Limb (tissue), 2 donors: ENCODE measurements around the gene MAGIX.

Source experiments
- DNase-seq, 2 donors: peaks; one replicate each; pipeline ENCODE4 v3.0.0-alpha.2; 2016; ENCODE audit errors: extremely low spot score in 2 of 2

MAGIX gene

DNA sequence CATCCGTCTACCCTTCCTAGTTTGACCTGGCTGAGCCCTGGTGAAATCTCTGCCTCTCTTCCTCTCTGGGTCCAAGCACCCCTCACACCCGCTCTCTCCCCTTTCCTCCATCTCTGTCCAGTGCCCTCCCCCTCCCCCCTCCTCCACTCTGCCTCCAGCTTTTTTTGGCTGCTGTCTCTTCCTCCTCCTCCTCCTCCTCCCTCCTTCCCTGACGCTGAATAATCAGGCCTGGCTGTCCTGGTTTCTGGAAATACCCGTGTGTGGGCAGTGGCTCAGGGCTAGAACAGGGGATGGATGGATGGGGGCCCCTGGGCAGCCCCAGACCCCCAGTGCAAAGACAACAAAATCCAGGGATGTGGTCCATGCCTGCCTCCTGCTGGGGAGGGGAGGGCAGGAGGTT is 42.2 kb downstream of the MAGIX start:
- no peak for DNase-seq

DNA sequence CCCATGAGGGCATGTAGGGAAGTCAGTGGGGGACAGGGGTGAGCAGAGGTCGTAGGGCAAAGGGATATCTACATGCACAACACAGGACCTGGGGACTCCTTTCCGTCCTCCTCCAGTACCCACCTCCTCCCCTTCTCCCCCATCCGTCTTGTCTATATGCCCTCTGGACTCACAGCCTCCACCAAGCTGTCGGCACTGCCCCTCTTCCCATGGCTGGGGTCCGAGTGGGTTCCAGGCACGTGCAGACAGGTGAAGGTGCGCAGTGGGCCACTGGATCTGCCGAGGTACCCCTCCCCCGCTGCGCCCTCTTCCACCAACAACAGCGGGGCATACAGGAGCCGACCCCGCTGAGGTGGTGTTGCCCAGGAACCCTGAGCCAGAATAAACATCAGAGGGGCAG is 42.9 kb downstream of the MAGIX start:
- no peak for DNase-seq

DNA sequence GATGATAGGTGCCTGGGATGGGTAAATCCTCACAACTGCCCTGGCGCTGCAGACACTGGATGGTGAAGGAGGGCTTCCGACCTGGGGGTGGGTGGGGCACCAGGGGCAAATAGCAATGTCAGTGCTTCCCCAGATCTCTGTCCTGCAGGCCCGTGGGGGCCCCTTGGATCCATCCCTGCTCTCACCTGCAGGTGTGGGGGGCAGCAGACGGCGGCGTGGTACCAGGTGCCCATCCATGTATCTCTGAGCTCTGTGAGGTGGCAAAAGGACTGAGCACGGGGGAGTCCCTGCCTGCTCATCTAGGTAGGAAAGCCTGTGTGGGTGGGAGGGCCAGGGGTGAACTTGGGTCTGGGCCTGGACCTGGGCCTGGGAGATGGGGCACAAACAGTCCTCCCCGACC is 44.0 kb downstream of the MAGIX start:
- no peak for DNase-seq

DNA sequence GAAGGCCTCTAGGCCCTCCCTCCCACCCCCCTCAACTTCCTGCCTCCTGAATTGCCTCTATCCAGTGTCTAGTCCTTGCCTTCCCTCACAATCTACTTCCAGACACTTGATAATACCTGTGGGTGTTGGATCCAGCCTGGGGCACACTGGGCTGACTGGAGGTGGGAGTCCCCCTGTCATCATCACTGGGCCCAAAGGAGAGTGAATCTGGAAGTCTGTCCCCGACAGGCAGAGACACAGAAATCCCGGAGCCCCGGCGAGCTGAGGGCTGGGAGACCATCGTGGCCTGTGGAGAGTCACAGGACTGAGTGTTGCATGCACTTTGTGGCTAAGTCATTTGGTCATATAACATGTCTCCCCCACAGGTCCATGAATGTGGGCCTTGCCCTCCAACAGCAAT is 45.8 kb downstream of the MAGIX start:
- no peak for DNase-seq

DNA sequence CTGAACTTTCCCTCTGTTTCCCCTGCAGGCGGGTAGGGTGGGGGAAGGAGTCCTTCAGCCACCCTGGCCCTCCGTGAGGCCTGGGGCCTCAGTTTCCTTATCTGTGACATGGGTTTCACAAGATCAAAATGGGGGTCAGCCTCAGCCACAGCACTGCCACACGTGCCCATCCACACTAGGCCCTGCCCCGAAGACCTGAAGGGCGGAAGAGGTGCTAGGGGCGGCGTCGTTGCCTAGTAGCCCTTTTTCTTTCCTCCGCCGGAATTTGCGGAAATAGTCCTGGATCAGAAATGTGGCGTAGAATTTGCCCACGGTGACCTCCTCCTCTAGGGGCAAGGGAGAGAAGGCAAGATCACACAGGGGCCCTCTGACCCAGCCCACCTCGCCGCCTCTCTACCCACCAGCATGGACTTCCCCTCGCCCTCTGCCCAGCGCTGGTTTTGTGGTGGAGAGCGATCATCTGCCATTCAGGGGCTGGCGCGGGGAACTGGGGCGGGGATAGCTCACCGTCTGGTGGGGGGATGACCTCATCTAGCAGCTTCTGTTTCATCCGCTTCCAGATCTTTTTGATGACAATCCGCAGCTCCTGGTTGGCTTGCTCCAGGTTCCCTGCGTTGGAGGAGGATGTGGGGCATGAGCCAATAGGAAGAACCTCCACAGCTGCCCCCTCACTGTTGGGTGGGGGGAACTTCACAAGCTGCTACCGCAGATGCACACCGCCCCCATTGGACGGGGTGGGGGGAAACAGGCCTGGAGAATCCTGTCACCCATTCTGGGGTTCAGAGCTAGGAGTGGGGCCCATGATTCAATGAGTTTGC is 47.1 kb downstream of the MAGIX start:
- no peak for DNase-seq

DNA sequence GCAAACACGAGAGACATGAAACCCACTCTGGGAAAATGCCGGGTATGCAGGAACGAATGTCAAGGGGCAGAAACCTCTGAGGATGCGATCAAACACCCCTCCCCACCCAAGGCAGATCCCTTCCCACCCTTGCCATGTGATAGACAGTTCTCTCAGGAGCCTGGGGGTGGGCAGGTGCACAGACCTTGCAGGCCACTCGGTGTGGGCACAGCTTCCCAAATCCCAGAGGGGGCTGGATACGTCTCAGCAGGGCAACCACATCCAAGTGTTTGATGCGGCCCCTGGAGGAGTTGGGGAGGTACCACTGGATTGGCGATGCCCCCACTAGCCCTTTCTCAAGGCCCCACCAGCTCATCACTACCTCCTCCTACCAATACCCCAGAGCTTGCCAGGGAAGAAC is 47.8 kb downstream of the MAGIX start:
- DNase-seq = no peak

DNA sequence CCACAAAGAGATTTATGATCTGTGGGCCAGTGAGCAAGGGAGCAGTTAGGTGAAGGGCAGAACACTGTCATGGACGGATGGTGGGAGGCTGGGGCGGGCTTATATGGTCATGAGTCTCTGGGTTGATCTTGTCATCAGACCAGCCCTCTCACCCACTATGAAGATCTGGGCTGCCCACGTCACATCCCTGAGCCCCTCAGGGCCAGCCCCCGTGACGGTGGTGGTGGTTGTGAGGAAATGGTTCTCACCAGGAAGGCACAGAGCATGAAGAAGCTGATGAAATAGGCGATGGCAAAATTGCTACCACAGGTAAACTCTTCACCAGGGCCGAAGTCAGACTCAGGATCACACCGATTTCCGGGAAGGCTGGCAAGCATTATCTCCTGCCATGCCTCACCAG is 48.5 kb downstream of the MAGIX start:
- no peak for DNase-seq

DNA sequence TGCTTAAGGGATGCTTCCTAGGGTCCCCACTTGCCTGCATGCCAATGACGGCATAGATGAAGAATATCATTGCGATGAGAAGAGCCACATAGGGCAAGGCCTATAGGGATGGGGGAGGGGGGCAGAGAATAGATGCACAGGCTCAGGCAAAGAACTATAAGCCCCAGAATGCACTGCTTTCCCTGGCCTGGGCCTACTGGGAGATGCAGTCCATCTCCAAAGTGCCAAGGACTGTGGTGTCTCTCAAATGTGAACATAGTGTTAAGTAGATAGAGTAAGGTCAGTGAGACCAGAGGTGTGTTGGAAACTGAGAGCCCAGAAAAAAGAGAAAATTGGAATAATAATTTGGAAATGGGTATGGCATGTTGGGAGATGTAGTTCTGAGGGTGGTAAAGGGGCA is 49.7 kb downstream of the MAGIX start:
- DNase-seq = no peak

DNA sequence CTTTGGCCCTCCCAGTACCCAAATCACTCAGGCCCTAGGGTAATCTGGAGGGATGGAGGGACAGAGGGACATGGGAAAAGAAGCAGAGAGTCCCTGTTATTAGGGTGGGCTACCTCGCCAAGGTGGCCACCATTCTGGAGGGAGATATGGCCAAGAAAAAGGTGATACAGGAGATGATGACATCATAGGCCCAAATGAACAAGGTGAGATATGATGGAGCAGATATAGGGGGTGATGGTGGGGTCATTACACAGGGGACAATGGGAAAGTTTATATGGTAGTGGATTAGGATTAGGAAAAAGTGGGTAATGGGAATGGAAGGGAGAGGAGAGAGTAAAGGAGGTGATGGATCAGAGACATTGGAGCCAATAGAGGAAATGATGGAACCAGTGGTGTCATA is 50.3 kb downstream of the MAGIX start:
- no peak for DNase-seq

DNA sequence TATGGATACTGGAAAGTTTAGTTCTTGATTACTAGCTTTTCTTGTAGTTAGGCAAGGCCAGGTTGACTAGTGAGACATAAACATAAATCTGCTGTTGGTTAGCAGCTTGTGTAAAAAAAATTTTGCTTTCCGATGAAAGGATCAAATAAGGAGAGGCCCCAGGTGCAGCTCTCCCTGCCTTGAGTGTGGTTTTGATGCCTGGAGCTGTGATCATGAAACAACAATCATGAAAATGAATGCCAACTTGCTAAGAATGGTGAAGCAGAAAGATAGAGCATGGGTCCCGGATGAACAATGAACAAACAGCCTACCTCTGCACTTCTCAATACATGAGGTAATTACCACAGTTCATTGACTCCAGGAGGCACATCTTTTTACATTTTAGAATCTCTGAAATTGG is 51.9 kb downstream of the MAGIX start:
- no peak for DNase-seq

DNA sequence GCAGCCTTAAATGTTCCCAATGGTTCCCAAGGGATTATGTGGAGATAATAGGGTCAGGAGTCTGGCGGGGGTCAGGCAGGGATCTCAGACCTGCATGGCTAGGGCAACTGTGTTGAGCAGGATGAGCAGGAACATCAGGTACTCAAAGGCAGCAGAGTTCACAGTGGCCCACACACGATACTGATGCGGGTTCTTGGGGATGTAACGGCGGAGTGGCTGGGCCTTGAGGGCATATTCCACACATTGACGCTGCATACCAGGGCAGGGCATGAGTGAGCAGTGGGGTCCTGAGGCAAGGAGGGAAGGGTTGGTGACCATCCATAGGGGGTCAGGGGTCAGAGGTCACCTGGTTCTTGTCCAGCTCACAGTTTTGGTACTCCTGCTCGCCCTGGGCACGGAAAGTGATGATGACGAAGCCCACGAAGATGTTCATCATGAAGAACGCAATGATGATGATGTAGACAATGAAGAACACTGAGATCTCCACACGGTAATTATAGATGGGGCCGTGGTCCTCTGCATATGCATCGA is 52.5 kb downstream of the MAGIX start:
- DNase-seq = no peak
